ENCODE measurements around the gene AP3S1. TPM values are rescaled to one million over a fixed set of nuclear protein-coding genes. Genes with fewer than 3 reads are reported as not detected.

The AP3S1 gene
- total RNA-seq, 1 donor from 2014 or later: 157 TPM

GRCh38 chr5:115829913-115830312 is 11.8 kb upstream of the AP3S1 start:
- peaks cover 20% of the 10 kb centered on the region for H3K36me3 Mint-ChIP-seq
- Histone ChIP-seq H3K4me2 (no peak overlapping the region), H4K20me1 (ENCODE audit: low read depth) (no peaks in the 10 kb centered on the region), H3K9me3 (ENCODE audit: low read depth) (no peaks in the 10 kb centered on the region), H3K27me3 (no peaks in the 10 kb centered on the region), H3K4me1 (no peaks in the 10 kb centered on the region), H3K79me2 (ENCODE audit: low read depth) (no peaks in the 10 kb centered on the region), H3K4me3 (no peak overlapping the region), H3F3A (ENCODE audit: low read depth) (peaks cover 7% of the 10 kb centered on the region), H2AFZ (replicated peaks) (no peak overlapping the region), H3K27ac (no peak overlapping the region), H3K36me3 (peaks cover 12% of the 10 kb centered on the region), H3K9ac (no peak overlapping the region)
- H3K4me3 Mint-ChIP-seq: no peak overlapping the region
- no peaks in the 10 kb centered on the region for H3K4me1 Mint-ChIP-seq
- no peaks in the 10 kb centered on the region for H3K27me3 Mint-ChIP-seq (ENCODE audit: insufficient read depth, low read depth)
- no peak for TF ChIP-seq EZH2 (IDR thresholded peaks at IDR 0.05)
- DNase-seq (ENCODE audit: low spot score): no peak
- no peaks in the 10 kb centered on the region for H3K9me3 Mint-ChIP-seq
- no peak overlapping the region for H3K27ac Mint-ChIP-seq

DNA sequence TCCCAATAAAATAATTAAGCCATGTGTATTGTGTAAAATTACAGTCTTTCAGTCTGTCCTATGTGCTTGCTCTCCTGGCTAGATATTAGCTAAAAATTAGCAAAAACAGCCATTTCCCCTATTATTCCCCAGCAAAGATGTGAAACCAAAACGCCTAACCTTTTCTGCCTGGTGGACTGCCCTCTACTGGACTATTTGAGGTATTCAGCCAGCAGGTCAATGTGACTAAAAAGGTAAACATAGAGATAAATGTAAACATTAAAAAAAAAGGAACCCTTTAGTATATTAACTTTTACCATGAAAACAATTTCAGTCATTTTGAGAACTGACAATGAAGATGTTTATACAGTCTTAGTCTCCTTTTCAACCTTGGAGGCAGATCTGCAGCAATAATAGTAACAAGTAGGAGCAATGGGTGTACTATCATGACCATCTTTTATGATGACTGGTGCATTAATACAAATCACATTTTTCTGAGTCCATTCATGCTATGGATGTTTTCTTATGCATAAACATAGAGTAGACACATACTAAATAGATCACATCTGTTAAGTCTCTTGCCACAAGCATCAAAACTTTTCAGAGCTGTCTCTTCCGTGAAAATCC is 10.5 kb upstream of the AP3S1 start:
- no peak overlapping the region for H3K27ac Mint-ChIP-seq
- Histone ChIP-seq H3K9me3 (ENCODE audit: low read depth) (no peaks in the 10 kb centered on the region), H3K36me3 (peaks cover 12% of the 10 kb centered on the region)

DNA sequence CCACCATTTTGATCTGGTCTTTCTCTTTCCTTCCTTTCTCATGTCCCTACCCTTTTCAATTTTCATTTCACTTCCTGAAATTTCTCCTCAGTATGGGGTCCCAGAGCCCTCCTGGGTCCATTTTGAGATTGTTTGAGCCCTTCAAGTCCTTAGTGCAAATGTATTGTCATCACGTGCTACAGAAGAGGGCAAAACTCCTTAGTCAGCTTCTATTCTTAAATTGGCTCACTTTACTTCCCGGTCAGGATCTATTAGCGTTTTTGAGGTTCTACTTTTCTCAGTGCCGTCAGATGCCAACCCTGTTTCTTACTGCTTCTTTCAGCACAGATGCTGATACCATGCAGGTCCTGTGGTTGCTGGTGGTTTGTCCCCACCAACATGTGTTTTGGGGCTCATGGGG is 6.3 kb upstream of the AP3S1 start:
- peaks cover 16% of the 10 kb centered on the region for H3K36me3 Mint-ChIP-seq
- Histone ChIP-seq H3K79me2 (ENCODE audit: low read depth) (peaks cover 39% of the 10 kb centered on the region), H3K4me1 (peaks cover 11% of the 10 kb centered on the region)

More for the DNA sequence above, 10.5 kb upstream of the AP3S1 start:
- Histone ChIP-seq H3K4me2 (no peak overlapping the region), H3K4me1 (no peaks in the 10 kb centered on the region), H3K4me3 (no peak overlapping the region), H3K79me2 (ENCODE audit: low read depth) (no peaks in the 10 kb centered on the region), H3K27ac (no peak overlapping the region), H3F3A (ENCODE audit: low read depth) (peaks cover 7% of the 10 kb centered on the region), H3K27me3 (no peaks in the 10 kb centered on the region), H3K9ac (no peak overlapping the region), H4K20me1 (ENCODE audit: low read depth) (no peaks in the 10 kb centered on the region), H2AFZ (replicated peaks) (no peak overlapping the region)
- H3K4me3 Mint-ChIP-seq: no peak overlapping the region
- peaks cover 2% of the 10 kb centered on the region for H3K27me3 Mint-ChIP-seq (ENCODE audit: insufficient read depth, low read depth)
- peak; percentile 62 for DNase-seq (ENCODE audit: low spot score)
- no peaks in the 10 kb centered on the region for H3K4me1 Mint-ChIP-seq
- TF ChIP-seq EZH2phosphoT487 (IDR thresholded peaks at IDR 0.05): no peak
- TF ChIP-seq, protein P1, sequence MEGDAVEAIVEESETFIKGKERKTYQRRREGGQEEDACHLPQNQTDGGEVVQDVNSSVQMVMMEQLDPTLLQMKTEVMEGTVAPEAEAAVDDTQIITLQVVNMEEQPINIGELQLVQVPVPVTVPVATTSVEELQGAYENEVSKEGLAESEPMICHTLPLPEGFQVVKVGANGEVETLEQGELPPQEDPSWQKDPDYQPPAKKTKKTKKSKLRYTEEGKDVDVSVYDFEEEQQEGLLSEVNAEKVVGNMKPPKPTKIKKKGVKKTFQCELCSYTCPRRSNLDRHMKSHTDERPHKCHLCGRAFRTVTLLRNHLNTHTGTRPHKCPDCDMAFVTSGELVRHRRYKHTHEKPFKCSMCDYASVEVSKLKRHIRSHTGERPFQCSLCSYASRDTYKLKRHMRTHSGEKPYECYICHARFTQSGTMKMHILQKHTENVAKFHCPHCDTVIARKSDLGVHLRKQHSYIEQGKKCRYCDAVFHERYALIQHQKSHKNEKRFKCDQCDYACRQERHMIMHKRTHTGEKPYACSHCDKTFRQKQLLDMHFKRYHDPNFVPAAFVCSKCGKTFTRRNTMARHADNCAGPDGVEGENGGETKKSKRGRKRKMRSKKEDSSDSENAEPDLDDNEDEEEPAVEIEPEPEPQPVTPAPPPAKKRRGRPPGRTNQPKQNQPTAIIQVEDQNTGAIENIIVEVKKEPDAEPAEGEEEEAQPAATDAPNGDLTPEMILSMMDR (IDR thresholded peaks at IDR 0.05): peak; percentile 89
- no peaks in the 10 kb centered on the region for H3K9me3 Mint-ChIP-seq
- peaks cover 25% of the 10 kb centered on the region for H3K36me3 Mint-ChIP-seq

More for the DNA sequence above, 6.3 kb upstream of the AP3S1 start:
- Mint-ChIP-seq H3K27ac (no peak overlapping the region), H3K4me3 (no peak overlapping the region), H3K4me1 (peaks cover 11% of the 10 kb centered on the region), H3K9me3 (no peaks in the 10 kb centered on the region), H3K27me3 (ENCODE audit: insufficient read depth, low read depth) (peaks cover 2% of the 10 kb centered on the region)
- peaks cover 7% of the 10 kb centered on the region for H3F3A ChIP-seq (ENCODE audit: low read depth)
- peaks cover 16% of the 10 kb centered on the region for H4K20me1 ChIP-seq (ENCODE audit: low read depth)
- TF ChIP-seq, protein P1 (IDR thresholded peaks at IDR 0.05): no peak
- TF ChIP-seq EZH2 (IDR thresholded peaks at IDR 0.05) (no peak), EZH2phosphoT487 (IDR thresholded peaks at IDR 0.05) (no peak)
- no peak overlapping the region for H2AFZ ChIP-seq (replicated peaks)
- no peak for DNase-seq (ENCODE audit: low spot score)
- H3K9ac ChIP-seq: no peak overlapping the region
- no peak overlapping the region for H3K4me2 ChIP-seq
- H3K4me3 ChIP-seq: no peak overlapping the region
- no peaks in the 10 kb centered on the region for H3K9me3 ChIP-seq (ENCODE audit: low read depth)
- peaks cover 17% of the 10 kb centered on the region for H3K36me3 ChIP-seq
- H3K27me3 ChIP-seq: no peaks in the 10 kb centered on the region
- H3K27ac ChIP-seq: no peak overlapping the region
